Left ventricle myocardium superior (tissue), 1 donor: ENCODE results near the gene KPNA2. TPM values are rescaled to one million over a fixed set of nuclear protein-coding genes. Genes with fewer than 3 reads are reported as not detected.
"Not testable (repeated sequence)": the region's sequence is repeated elsewhere in the genome, so short reads cannot be mapped to it uniquely, and the experiment has no call there.

Experiments
- ATAC-seq: fragments of 200-7000 bp; cut with Tn5 transposase; one replicate; pipeline ENCODE4 v1.9.1; 2020; ENCODE audit warnings: mild to moderate bottlenecking, moderate library complexity
- DNase-seq: peaks from one replicate; pipeline ENCODE4 v3.0.0-alpha.2; 2020
- intact Hi-C: fragments of 100-400 bp; cut with micrococcal nuclease; formaldehyde crosslinking; loops from one replicate; pipeline ENCODE4 v1.11.0; 2022
- total RNA-seq: library from RNA; stranded (reverse); fragmentation: NEBNext Ultra II Directional; extraction: Animal tissue kit (Norgen Biotek cat#: 25700); gene quantifications from one replicate; pipeline ENCODE4 v1.2.1, GENCODE V29; 2021
- donor health status: DM: no; HTN: yes; CAD: no; lungs with severe emphysema.

KPNA2 gene
- total RNA-seq, 1 donor from 2014 or later = 21.3 TPM

- ATAC-seq, DNase-seq, intact Hi-C loops: not testable (repeated sequence)
Measured at GRCh38 chr17:68018493-68018892, 17.0 kb upstream of the KPNA2 start.

GRCh38 chr17:68019336-68019674 lies 16.2 kb upstream of the KPNA2 start:
- intact Hi-C loops = no loop called here
- no peak for ATAC-seq
- DNase-seq = no peak

- peak; percentile 98 for ATAC-seq
- intact Hi-C loops = no loop called here
- peak; percentile 97 for DNase-seq
Measured at GRCh38 chr17:68019675-68020408, 15.7 kb upstream of the KPNA2 start.

- no peak for ATAC-seq
Measured at GRCh38 chr17:68020409-68020756, 15.2 kb upstream of the KPNA2 start.

GRCh38 chr17:68020791-68021190 lies 14.7 kb upstream of the KPNA2 start:
- ATAC-seq, intact Hi-C loops, DNase-seq: not testable (repeated sequence)

More at GRCh38 chr17:68020409-68020756, 15.2 kb upstream of the KPNA2 start:
- intact Hi-C loops = no loop called here
- DNase-seq = no peak

- no peak for ATAC-seq
- intact Hi-C loops = no loop called here
- DNase-seq = no peak
Measured at GRCh38 chr17:68021963-68022362, 13.6 kb upstream of the KPNA2 start.

- ATAC-seq, DNase-seq, intact Hi-C loops: not testable (repeated sequence)
Measured at GRCh38 chr17:68022547-68022946, 13.0 kb upstream of the KPNA2 start.

- DNase-seq (no peak), ATAC-seq (no peak)
- intact Hi-C loops = no loop called here
Measured at GRCh38 chr17:68029512-68030215, 5.9 kb upstream of the KPNA2 start.

GRCh38 chr17:68033636-68034451 lies 1.7 kb upstream of the KPNA2 start:
- intact Hi-C loops = no loop called here
- no peak for DNase-seq
- peak; percentile 8 for ATAC-seq

GRCh38 chr17:68034452-68034776 lies 1.1 kb upstream of the KPNA2 start:
- ATAC-seq (no peak), DNase-seq (no peak)
- intact Hi-C loops = no loop called here

GRCh38 chr17:68035131-68035522 lies 408 bp upstream of the KPNA2 start:
- DNase-seq (peak; percentile 96), ATAC-seq (peak; percentile 94)
- intact Hi-C loops = no loop called here

- ATAC-seq (no peak), DNase-seq (no peak)
- intact Hi-C loops = no loop called here
Measured at GRCh38 chr17:68036304-68037147, 991 bp downstream of the KPNA2 start.

- no peak for DNase-seq
Measured at GRCh38 chr17:68047153-68047846, 11.8 kb downstream of the KPNA2 start.

GRCh38 chr17:68047890-68048542 lies 12.5 kb downstream of the KPNA2 start:
- peak; percentile 91 for ATAC-seq
- DNase-seq, intact Hi-C loops: not testable (repeated sequence)

More at GRCh38 chr17:68047153-68047846, 11.8 kb downstream of the KPNA2 start:
- intact Hi-C loops = no loop called here
- ATAC-seq = no peak

GRCh38 chr17:68048996-68049395 lies 13.5 kb downstream of the KPNA2 start:
- intact Hi-C loops = no loop called here
- DNase-seq (no peak), ATAC-seq (no peak)

GRCh38 chr17:68049812-68050437 lies 14.4 kb downstream of the KPNA2 start:
- ATAC-seq, intact Hi-C loops, DNase-seq: not testable (repeated sequence)
